ENCODE measurements around the gene PPP1R12C.

DNA sequence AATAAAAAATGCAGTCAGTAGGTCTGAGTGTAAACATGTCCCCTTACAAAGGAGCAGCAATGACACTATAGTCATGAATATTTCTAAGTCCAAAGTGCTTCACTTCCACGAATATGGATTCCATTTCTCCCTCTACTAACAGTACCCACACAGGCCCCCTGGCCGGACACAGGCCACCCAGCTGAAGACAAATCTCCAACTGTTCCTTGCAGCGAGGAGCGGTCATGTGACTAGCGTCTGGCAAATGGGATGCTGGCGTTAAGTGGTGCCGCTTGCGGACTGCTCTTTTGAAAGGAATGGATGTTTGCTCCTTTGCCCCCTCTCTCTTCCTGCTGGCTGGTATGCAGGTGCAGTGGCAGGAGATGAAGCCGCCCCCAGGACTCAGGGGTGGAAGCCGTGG is 16.2 kb downstream of the PPP1R12C start:
- TF ChIP-seq, protein P1, sequence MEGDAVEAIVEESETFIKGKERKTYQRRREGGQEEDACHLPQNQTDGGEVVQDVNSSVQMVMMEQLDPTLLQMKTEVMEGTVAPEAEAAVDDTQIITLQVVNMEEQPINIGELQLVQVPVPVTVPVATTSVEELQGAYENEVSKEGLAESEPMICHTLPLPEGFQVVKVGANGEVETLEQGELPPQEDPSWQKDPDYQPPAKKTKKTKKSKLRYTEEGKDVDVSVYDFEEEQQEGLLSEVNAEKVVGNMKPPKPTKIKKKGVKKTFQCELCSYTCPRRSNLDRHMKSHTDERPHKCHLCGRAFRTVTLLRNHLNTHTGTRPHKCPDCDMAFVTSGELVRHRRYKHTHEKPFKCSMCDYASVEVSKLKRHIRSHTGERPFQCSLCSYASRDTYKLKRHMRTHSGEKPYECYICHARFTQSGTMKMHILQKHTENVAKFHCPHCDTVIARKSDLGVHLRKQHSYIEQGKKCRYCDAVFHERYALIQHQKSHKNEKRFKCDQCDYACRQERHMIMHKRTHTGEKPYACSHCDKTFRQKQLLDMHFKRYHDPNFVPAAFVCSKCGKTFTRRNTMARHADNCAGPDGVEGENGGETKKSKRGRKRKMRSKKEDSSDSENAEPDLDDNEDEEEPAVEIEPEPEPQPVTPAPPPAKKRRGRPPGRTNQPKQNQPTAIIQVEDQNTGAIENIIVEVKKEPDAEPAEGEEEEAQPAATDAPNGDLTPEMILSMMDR (IDR thresholded peaks at IDR 0.05; ENCODE audit: poor library complexity) = no peak
- TF ChIP-seq EZH2 (IDR thresholded peaks at IDR 0.05; ENCODE audit: borderline replicate concordance) (no peak), EZH2phosphoT487 (IDR thresholded peaks at IDR 0.05; ENCODE audit: low read depth, severe bottlenecking, unreplicated experiment) (no peak)

Data from hepatocyte (in vitro differentiated cells).